Uterus (tissue), 2 donors: ENCODE data around the gene KCNK3.

ENCODE experiments used
- POLR2A ChIP-seq, 2 donors: fragments of 450-650 bp; IDR thresholded peaks; one replicate each; pipeline ENCODE4 v1.6.1; 2016; ENCODE audit warnings: antibody characterized with exemption in 2 of 2, mild to moderate bottlenecking in 1 of 2, moderate library complexity in 1 of 2
- TF ChIP-seq, protein P1 (sequence below), 4 experiments: fragments of 200-600 bp in 2 of 4; fragments of 450-650 bp in 2 of 4; sonication (generic) in 2 of 4; IDR thresholded peaks; one replicate each; pipeline ENCODE4 v1.5.1; 2016 to 2019; ENCODE audit warnings: antibody characterized with exemption in 4 of 4, mild to moderate bottlenecking in 2 of 4, moderate library complexity in 1 of 4

GRCh38 chr2:26710145-26710544 lies 17.6 kb downstream of the KCNK3 start:
- TF ChIP-seq, protein P1, sequence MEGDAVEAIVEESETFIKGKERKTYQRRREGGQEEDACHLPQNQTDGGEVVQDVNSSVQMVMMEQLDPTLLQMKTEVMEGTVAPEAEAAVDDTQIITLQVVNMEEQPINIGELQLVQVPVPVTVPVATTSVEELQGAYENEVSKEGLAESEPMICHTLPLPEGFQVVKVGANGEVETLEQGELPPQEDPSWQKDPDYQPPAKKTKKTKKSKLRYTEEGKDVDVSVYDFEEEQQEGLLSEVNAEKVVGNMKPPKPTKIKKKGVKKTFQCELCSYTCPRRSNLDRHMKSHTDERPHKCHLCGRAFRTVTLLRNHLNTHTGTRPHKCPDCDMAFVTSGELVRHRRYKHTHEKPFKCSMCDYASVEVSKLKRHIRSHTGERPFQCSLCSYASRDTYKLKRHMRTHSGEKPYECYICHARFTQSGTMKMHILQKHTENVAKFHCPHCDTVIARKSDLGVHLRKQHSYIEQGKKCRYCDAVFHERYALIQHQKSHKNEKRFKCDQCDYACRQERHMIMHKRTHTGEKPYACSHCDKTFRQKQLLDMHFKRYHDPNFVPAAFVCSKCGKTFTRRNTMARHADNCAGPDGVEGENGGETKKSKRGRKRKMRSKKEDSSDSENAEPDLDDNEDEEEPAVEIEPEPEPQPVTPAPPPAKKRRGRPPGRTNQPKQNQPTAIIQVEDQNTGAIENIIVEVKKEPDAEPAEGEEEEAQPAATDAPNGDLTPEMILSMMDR (IDR thresholded peaks at IDR 0.05), result no peak
- no peak for TF ChIP-seq POLR2A (IDR thresholded peaks at IDR 0.05)
